ENCODE measurements around the gene ZNF25.

DNA sequence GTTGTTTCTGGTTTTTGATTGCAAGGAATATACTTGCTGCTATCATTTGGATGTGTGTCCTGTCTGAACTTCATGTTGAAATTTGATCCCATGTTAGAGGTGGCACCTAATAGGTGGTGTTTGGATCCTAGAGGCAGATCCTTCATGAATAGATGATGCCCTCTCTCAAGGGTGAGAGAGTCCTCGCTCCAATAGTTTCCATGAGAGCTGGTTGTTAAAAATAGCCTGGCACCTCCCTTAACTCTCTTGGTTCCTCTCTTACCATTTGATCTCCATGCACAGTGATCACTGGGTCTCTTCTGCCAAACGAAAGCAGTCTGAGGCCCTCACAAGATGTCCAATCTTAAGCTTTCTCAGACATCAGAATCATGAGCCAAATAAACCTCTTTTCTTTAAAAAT lies 70.1 kb downstream of the ZNF25 start:
- TF ChIP-seq CTCF (conservative IDR thresholded peaks at IDR 0.05) (no peak), ZFX (IDR thresholded peaks at IDR 0.05) (no peak)

All from C4-2B (cell line).